H9 (cell line): ENCODE data around the gene UTP11. TPM values are rescaled to one million over a fixed set of nuclear protein-coding genes. Genes with fewer than 3 reads are reported as not detected.
"Not testable (repeated sequence)": the region's sequence is repeated elsewhere in the genome, so short reads cannot be mapped to it uniquely, and the experiment has no call there.

Source experiments
- DNase-seq: peaks from one replicate; pipeline ENCODE4 v3.0.0-alpha.2; 2017
- H2AFZ ChIP-seq: one replicate; pipeline ENCODE4 v1.6.1; 2013; ENCODE audit warnings: mild to moderate bottlenecking, low read length, control low read depth, moderate library complexity
- H2AK5ac ChIP-seq: 2 replicates; pipeline ENCODE4 v1.6.1; 2013; ENCODE audit warnings: low read length, control low read depth, mixed read lengths; ENCODE audit not compliant: insufficient read length
- H2BK120ac ChIP-seq: one replicate; pipeline ENCODE4 v1.6.1; 2013; ENCODE audit warnings: low read depth, mild to moderate bottlenecking, low read length, control low read depth, inconsistent platforms; ENCODE audit not compliant: poor library complexity, severe bottlenecking
- H2BK12ac ChIP-seq: 2 replicates; pipeline ENCODE4 v1.6.1; 2013; ENCODE audit warnings: low read length, control low read depth, mixed read lengths, low read depth; ENCODE audit not compliant: insufficient read length
- H2BK15ac ChIP-seq: 2 replicates; pipeline ENCODE4 v1.6.1; 2013; ENCODE audit warnings: low read depth, low read length, control low read depth
- H2BK20ac ChIP-seq: one replicate; pipeline ENCODE4 v1.6.1; 2013; ENCODE audit warnings: low read depth, mild to moderate bottlenecking, low read length, control low read depth, inconsistent platforms; ENCODE audit not compliant: poor library complexity, severe bottlenecking
- H2BK5ac ChIP-seq: 2 replicates; pipeline ENCODE4 v1.6.1; 2013; ENCODE audit warnings: low read length, control low read depth, mixed read lengths; ENCODE audit not compliant: insufficient read length
- H3K14ac ChIP-seq: 2 replicates; pipeline ENCODE4 v1.6.1; 2013; ENCODE audit warnings: low read length, control low read depth; ENCODE audit not compliant: insufficient read depth
- H3K18ac ChIP-seq: 2 replicates; pipeline ENCODE4 v1.6.1; 2013; ENCODE audit warnings: low read depth, mild to moderate bottlenecking, mixed read lengths, low read length, control low read depth; ENCODE audit not compliant: insufficient read length
- H3K23ac ChIP-seq: 2 replicates; pipeline ENCODE4 v1.6.1; 2013; ENCODE audit warnings: low read length, control low read depth, mixed read lengths, low read depth; ENCODE audit not compliant: insufficient read length
- H3K23me2 ChIP-seq: 2 replicates; pipeline ENCODE4 v1.6.1; 2013; ENCODE audit warnings: low read depth, mild to moderate bottlenecking, mixed read lengths, low read length, control low read depth; ENCODE audit not compliant: insufficient read length, poor library complexity, severe bottlenecking
- H3K27ac ChIP-seq: 2 replicates; pipeline ENCODE4 v1.5.1; 2013; ENCODE audit warnings: low read length, control low read depth, mixed read lengths, low read depth; ENCODE audit not compliant: insufficient read length
- H3K27me3 ChIP-seq: 2 replicates; pipeline ENCODE4 v1.6.1; 2013; ENCODE audit warnings: low read length, control low read depth, inconsistent platforms; ENCODE audit not compliant: insufficient read depth
- H3K4ac ChIP-seq: 2 replicates; pipeline ENCODE4 v1.6.1; 2013; ENCODE audit warnings: low read depth, mild to moderate bottlenecking, control low read depth, inconsistent platforms, low read length, moderate library complexity
- H3K4me1 ChIP-seq: 2 replicates; pipeline ENCODE4 v1.6.1; 2013; ENCODE audit warnings: low read length, control low read depth, inconsistent platforms; ENCODE audit not compliant: insufficient read depth
- H3K4me2 ChIP-seq: 2 replicates; pipeline ENCODE4 v1.6.1; 2013; ENCODE audit warnings: low read length, control low read depth, mixed read lengths; ENCODE audit not compliant: insufficient read length, insufficient read depth
- H3K56ac ChIP-seq: 2 replicates; pipeline ENCODE4 v1.6.1; 2013; ENCODE audit warnings: low read depth, mild to moderate bottlenecking, mixed read lengths, low read length, control low read depth; ENCODE audit not compliant: insufficient read length
- H3K79me1 ChIP-seq: 2 replicates; pipeline ENCODE4 v1.6.1; 2013; ENCODE audit warnings: low read depth, mild to moderate bottlenecking, moderate library complexity, low read length, control low read depth, inconsistent platforms; ENCODE audit not compliant: insufficient read depth, poor library complexity, severe bottlenecking
- H3K79me2 ChIP-seq: 2 replicates; pipeline ENCODE4 v1.6.1; 2013; ENCODE audit warnings: low read length, control low read depth, inconsistent platforms; ENCODE audit not compliant: insufficient read depth
- H3K9ac ChIP-seq: 2 replicates; pipeline ENCODE4 v1.6.1; 2013; ENCODE audit warnings: low read length, control low read depth, mixed read lengths; ENCODE audit not compliant: insufficient read length; ENCODE audit errors: extremely low read depth
- H3K9me3 ChIP-seq: one replicate; pipeline ENCODE4 v1.6.1; 2013; ENCODE audit warnings: low read depth, low read length, inconsistent platforms; ENCODE audit not compliant: control insufficient read depth
- H3T11ph ChIP-seq: one replicate; pipeline ENCODE4 v1.6.1; 2013; ENCODE audit warnings: mild to moderate bottlenecking, low read length, control low read depth, inconsistent platforms
- H4K20me1 ChIP-seq: one replicate; pipeline ENCODE4 v1.6.1; 2013; ENCODE audit not compliant: control insufficient read depth, insufficient read length, insufficient read depth
- H4K5ac ChIP-seq: 2 replicates; pipeline ENCODE4 v1.6.1; 2013; ENCODE audit warnings: low read depth, mild to moderate bottlenecking, mixed read lengths, low read length, control low read depth; ENCODE audit not compliant: insufficient read length
- H4K8ac ChIP-seq: replicated peaks from 2 replicates; pipeline ENCODE4 v1.6.1; 2013; ENCODE audit warnings: low read length, control low read depth, mixed read lengths, low read depth; ENCODE audit not compliant: insufficient read length
- H4K91ac ChIP-seq: 2 replicates; pipeline ENCODE4 v1.6.1; 2013; ENCODE audit warnings: low read depth, mild to moderate bottlenecking, moderate library complexity, mixed read lengths, low read length, control low read depth; ENCODE audit not compliant: insufficient read length
- H3K27ac Mint-ChIP-seq, 3 experiments: 2 replicates in 2 of 3; 3 replicates in 1 of 3; pipeline ENCODE4 v1.8.0; 2020 to 2021; ENCODE audit warnings: mixed read lengths in 3 of 3, mild to moderate bottlenecking in 1 of 3, moderate library complexity in 1 of 3
- H3K27me3 Mint-ChIP-seq: 2 replicates; pipeline ENCODE4 v1.8.0; 2021; ENCODE audit warnings: low read depth, mild to moderate bottlenecking, moderate library complexity, mixed read lengths
- H3K36me3 Mint-ChIP-seq, 3 experiments: 2 replicates in 2 of 3; 3 replicates in 1 of 3; pipeline ENCODE4 v1.8.0; 2020 to 2021; ENCODE audit warnings: low read depth in 3 of 3, mixed read lengths in 3 of 3; ENCODE audit not compliant: insufficient read depth in 1 of 3
- H3K4me1 Mint-ChIP-seq, 2 experiments: 2 replicates each; pipeline ENCODE4 v1.8.0; 2020; ENCODE audit warnings: mixed read lengths in 2 of 2
- H3K4me3 Mint-ChIP-seq, 2 experiments: 2 replicates in 1 of 2; 3 replicates in 1 of 2; pipeline ENCODE4 v1.8.0; 2020 to 2021; ENCODE audit warnings: mild to moderate bottlenecking in 2 of 2, mixed read lengths in 2 of 2, moderate library complexity in 1 of 2
- H3K9me3 Mint-ChIP-seq, 2 experiments: 2 replicates in 1 of 2; 3 replicates in 1 of 2; pipeline ENCODE4 v1.8.0; 2020; ENCODE audit warnings: mild to moderate bottlenecking in 2 of 2, mixed read lengths in 2 of 2, moderate library complexity in 1 of 2
- WGBS: extraction: QIAGEN DNeasy Blood & Tissue Kit; methylation state at CpG from one replicate; pipeline ENCODE4 v1.1.7; 2013; ENCODE audit warnings: missing lambda C conversion rate, low lambda C conversion rate, mixed read lengths; ENCODE audit not compliant: insufficient read length; ENCODE audit errors: extremely low coverage; 5-methylcytosine and 5-hydroxymethylcytosine counted together
- total RNA-seq: library from RNA; stranded (reverse); gene quantifications from 2 replicates; pipeline ENCODE4 v1.2.1, GENCODE V29; 2021
- TF ChIP-seq, protein P1 (sequence below): fragments of 200-600 bp; sonication (generic); conservative IDR thresholded peaks from 3 replicates; pipeline ENCODE4 v1.8.0; 2021; ENCODE audit warnings: antibody characterized with exemption, mild to moderate bottlenecking

The UTP11 gene
- total RNA-seq, 1 experiment from 2014 or later, result 63.1 TPM

DNA sequence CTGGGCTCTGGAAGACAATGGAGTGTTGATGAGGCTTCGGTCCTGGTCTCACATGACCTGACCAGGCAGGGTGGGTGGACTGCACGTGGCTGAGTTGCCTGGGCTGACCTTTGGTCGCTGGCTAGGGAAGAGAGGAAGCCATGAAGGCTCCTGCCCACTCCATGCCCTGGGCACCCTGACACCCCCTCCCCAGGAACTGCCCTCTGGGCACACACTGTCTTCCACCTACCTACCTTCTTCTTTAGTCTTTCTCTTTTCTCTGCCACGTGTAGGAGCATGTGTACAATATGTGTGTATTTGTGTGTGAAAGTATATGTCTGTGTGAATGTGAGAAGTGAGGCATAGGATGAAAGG is 19.0 kb downstream of the UTP11 start:
- H3K79me1 ChIP-seq, result no peaks in the 10 kb centered on the region
- no peak overlapping the region for H3K9ac ChIP-seq
- H2BK20ac ChIP-seq, result no peak overlapping the region
- TF ChIP-seq, protein P1, sequence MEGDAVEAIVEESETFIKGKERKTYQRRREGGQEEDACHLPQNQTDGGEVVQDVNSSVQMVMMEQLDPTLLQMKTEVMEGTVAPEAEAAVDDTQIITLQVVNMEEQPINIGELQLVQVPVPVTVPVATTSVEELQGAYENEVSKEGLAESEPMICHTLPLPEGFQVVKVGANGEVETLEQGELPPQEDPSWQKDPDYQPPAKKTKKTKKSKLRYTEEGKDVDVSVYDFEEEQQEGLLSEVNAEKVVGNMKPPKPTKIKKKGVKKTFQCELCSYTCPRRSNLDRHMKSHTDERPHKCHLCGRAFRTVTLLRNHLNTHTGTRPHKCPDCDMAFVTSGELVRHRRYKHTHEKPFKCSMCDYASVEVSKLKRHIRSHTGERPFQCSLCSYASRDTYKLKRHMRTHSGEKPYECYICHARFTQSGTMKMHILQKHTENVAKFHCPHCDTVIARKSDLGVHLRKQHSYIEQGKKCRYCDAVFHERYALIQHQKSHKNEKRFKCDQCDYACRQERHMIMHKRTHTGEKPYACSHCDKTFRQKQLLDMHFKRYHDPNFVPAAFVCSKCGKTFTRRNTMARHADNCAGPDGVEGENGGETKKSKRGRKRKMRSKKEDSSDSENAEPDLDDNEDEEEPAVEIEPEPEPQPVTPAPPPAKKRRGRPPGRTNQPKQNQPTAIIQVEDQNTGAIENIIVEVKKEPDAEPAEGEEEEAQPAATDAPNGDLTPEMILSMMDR, result no peak
- no peak overlapping the region for H2AFZ ChIP-seq
- no peaks in the 10 kb centered on the region for H3K9me3 Mint-ChIP-seq
- H3K23ac ChIP-seq, result no peak overlapping the region
- H3K27ac ChIP-seq, result no peak overlapping the region
- no peak overlapping the region for H2AK5ac ChIP-seq
- no CpG with 5 or more reads among the region's 4 CpGs for WGBS
- peaks cover 0 to 6% (median 0%) of the 10 kb centered on the region in 3 experiments; a peak in 3 of 7 replicates for H3K36me3 Mint-ChIP-seq
- no peaks in the 10 kb centered on the region; the same call in 1 of the 2 replicates for H3K27me3 Mint-ChIP-seq
- H3K18ac ChIP-seq, result no peak overlapping the region
- H2BK120ac ChIP-seq, result no peak overlapping the region
- H4K20me1 ChIP-seq, result no peaks in the 10 kb centered on the region
- H3K4me1 Mint-ChIP-seq, result peaks cover 35 to 52% of the 10 kb centered on the region in 2 experiments
- no peaks in the 10 kb centered on the region for H3K27me3 ChIP-seq
- no peak for DNase-seq
- no peak overlapping the region for H2BK15ac ChIP-seq
- no peak overlapping the region for H3K14ac ChIP-seq
- H4K91ac ChIP-seq, result no peak overlapping the region
- peak overlapping the region in 1 of 3 experiments; percentile 86; a peak in 1 of 7 replicates for H3K27ac Mint-ChIP-seq
- no peak overlapping the region for H3T11ph ChIP-seq
- no peak overlapping the region for H2BK12ac ChIP-seq
- H3K56ac ChIP-seq, result no peak overlapping the region
- no peaks in the 10 kb centered on the region for H3K79me2 ChIP-seq
- H3K4me2 ChIP-seq, result no peak overlapping the region
- H4K8ac ChIP-seq, result no peak overlapping the region
- peaks cover 2% of the 10 kb centered on the region; the same call in 1 of the 2 replicates for H3K4me1 ChIP-seq
- H3K9me3 ChIP-seq, result no peaks in the 10 kb centered on the region
- peak overlapping the region in 1 of 2 experiments; percentile 0; a peak in 1 of 5 replicates for H3K4me3 Mint-ChIP-seq
- no peak overlapping the region for H2BK5ac ChIP-seq
- H4K5ac ChIP-seq, result no peak overlapping the region
- no peak overlapping the region for H3K4ac ChIP-seq
- H3K23me2 ChIP-seq, result no peaks in the 10 kb centered on the region

DNA sequence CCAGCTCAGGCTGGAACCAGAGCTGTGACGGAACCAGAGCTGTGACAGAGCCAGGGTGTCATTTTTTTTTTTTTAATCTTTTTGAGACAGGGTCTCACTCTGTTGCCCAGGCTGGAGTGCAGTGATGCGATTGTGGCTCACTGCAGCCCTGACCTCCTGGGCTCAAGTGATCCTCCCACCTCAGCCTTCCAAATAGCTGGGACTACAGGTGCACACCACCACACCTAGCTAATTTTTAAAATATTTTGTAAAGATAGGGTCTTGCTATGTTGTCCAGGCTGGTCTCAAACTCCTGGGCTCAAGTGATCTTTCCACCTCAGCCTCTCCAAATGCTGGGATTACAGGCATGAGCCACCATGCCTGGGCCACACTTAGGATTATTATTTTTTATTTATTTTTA is 20.5 kb downstream of the UTP11 start:
- H3K4me2 ChIP-seq, H2BK120ac ChIP-seq, DNase-seq, H3K23ac ChIP-seq, H3K27me3 ChIP-seq, H3K4me3 Mint-ChIP-seq, H3K9ac ChIP-seq, H3K79me1 ChIP-seq, H3K9me3 ChIP-seq, H2BK5ac ChIP-seq, H3K4ac ChIP-seq, H2BK20ac ChIP-seq, H3K79me2 ChIP-seq, H3K9me3 Mint-ChIP-seq, H3K56ac ChIP-seq, H2BK15ac ChIP-seq, H3K4me1 ChIP-seq, H2AK5ac ChIP-seq, H3K18ac ChIP-seq, H3K27ac Mint-ChIP-seq, H2BK12ac ChIP-seq, H3T11ph ChIP-seq, H3K36me3 Mint-ChIP-seq, H4K5ac ChIP-seq, H4K20me1 ChIP-seq, H3K27me3 Mint-ChIP-seq, H2AFZ ChIP-seq, H3K27ac ChIP-seq, H4K8ac ChIP-seq, H3K14ac ChIP-seq, H3K23me2 ChIP-seq, H4K91ac ChIP-seq: not testable (repeated sequence)
- peaks cover 26 to 37% of the 10 kb centered on the region in 2 experiments for H3K4me1 Mint-ChIP-seq
- WGBS, result no CpG with 5 or more reads among the region's 2 CpGs
